Measurements from ENCODE around the gene LRRC56. TPM values are rescaled to one million over a fixed set of nuclear protein-coding genes. Genes with fewer than 3 reads are reported as not detected.

The LRRC56 gene
- total and polyA plus RNA-seq, 2 of the 13 experiments (the other 11 are each of a cell fraction or from before 2014, with no cell fraction given): 0.11 to 0.29 TPM

GRCh38 chr11:520428-521176 lies 16.7 kb upstream of the LRRC56 start (continued):
- TF ChIP-seq, protein P1, sequence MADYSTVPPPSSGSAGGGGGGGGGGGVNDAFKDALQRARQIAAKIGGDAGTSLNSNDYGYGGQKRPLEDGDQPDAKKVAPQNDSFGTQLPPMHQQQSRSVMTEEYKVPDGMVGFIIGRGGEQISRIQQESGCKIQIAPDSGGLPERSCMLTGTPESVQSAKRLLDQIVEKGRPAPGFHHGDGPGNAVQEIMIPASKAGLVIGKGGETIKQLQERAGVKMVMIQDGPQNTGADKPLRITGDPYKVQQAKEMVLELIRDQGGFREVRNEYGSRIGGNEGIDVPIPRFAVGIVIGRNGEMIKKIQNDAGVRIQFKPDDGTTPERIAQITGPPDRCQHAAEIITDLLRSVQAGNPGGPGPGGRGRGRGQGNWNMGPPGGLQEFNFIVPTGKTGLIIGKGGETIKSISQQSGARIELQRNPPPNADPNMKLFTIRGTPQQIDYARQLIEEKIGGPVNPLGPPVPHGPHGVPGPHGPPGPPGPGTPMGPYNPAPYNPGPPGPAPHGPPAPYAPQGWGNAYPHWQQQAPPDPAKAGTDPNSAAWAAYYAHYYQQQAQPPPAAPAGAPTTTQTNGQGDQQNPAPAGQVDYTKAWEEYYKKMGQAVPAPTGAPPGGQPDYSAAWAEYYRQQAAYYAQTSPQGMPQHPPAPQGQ (CRISPR knock-in tag; IDR thresholded peaks at IDR 0.05; ENCODE audit: borderline replicate concordance): no peak
- TF ChIP-seq ZZZ3 (CRISPR knock-in tag; IDR thresholded peaks at IDR 0.05; ENCODE audit: borderline replicate concordance) (no peak), EEA1 (CRISPR knock-in tag; IDR thresholded peaks at IDR 0.05; ENCODE audit: borderline replicate concordance) (no peak; the same call in 1 of the 2 replicates), ZFP37 (CRISPR knock-in tag; IDR thresholded peaks at IDR 0.05; ENCODE audit: borderline replicate concordance) (no peak), PLSCR1 (CRISPR knock-in tag; IDR thresholded peaks at IDR 0.05; ENCODE audit: borderline replicate concordance) (no peak), HMG20B (CRISPR knock-in tag; conservative IDR thresholded peaks at IDR 0.05) (0 out of 2 replicates have a peak, but pooled peaks have one; percentile 40), CCAR2 (optimal IDR thresholded peaks at IDR 0.05; ENCODE audit: low read depth, low read length) (no peak), RXRA (CRISPR knock-in tag; IDR thresholded peaks at IDR 0.05) (no peak), NCOA1 (CRISPR knock-in tag; IDR thresholded peaks at IDR 0.05) (no peak), MTF2 (CRISPR knock-in tag; IDR thresholded peaks at IDR 0.05; ENCODE audit: borderline replicate concordance) (no peak), WIZ (CRISPR knock-in tag; IDR thresholded peaks at IDR 0.05) (no peak), ATAD3A (CRISPR knock-in tag; IDR thresholded peaks at IDR 0.05) (no peak), ZSCAN20 (CRISPR knock-in tag; IDR thresholded peaks at IDR 0.05; ENCODE audit: borderline replicate concordance) (no peak), DR1 (CRISPR knock-in tag; IDR thresholded peaks at IDR 0.05) (0 out of 2 replicates have a peak, but pooled peaks have one; percentile 20), REL (CRISPR knock-in tag; conservative IDR thresholded peaks at IDR 0.05) (no peak), KLF12 (CRISPR knock-in tag; IDR thresholded peaks at IDR 0.05; ENCODE audit: borderline replicate concordance) (peak; percentile 82; the same call in 1 of the 2 replicates), SRF (IDR thresholded peaks at IDR 0.05; ENCODE audit: low read depth, low read length) (no peak)
- TF ChIP-seq, protein P2, sequence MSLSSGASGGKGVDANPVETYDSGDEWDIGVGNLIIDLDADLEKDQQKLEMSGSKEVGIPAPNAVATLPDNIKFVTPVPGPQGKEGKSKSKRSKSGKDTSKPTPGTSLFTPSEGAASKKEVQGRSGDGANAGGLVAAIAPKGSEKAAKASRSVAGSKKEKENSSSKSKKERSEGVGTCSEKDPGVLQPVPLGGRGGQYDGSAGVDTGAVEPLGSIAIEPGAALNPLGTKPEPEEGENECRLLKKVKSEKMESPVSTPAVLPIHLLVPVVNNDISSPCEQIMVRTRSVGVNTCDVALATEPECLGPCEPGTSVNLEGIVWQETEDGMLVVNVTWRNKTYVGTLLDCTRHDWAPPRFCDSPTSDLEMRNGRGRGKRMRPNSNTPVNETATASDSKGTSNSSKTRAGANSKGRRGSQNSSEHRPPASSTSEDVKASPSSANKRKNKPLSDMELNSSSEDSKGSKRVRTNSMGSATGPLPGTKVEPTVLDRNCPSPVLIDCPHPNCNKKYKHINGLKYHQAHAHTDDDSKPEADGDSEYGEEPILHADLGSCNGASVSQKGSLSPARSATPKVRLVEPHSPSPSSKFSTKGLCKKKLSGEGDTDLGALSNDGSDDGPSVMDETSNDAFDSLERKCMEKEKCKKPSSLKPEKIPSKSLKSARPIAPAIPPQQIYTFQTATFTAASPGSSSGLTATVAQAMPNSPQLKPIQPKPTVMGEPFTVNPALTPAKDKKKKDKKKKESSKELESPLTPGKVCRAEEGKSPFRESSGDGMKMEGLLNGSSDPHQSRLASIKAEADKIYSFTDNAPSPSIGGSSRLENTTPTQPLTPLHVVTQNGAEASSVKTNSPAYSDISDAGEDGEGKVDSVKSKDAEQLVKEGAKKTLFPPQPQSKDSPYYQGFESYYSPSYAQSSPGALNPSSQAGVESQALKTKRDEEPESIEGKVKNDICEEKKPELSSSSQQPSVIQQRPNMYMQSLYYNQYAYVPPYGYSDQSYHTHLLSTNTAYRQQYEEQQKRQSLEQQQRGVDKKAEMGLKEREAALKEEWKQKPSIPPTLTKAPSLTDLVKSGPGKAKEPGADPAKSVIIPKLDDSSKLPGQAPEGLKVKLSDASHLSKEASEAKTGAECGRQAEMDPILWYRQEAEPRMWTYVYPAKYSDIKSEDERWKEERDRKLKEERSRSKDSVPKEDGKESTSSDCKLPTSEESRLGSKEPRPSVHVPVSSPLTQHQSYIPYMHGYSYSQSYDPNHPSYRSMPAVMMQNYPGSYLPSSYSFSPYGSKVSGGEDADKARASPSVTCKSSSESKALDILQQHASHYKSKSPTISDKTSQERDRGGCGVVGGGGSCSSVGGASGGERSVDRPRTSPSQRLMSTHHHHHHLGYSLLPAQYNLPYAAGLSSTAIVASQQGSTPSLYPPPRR (CRISPR knock-in tag; IDR thresholded peaks at IDR 0.05; ENCODE audit: borderline replicate concordance): no peak
- TF ChIP-seq, protein P3, sequence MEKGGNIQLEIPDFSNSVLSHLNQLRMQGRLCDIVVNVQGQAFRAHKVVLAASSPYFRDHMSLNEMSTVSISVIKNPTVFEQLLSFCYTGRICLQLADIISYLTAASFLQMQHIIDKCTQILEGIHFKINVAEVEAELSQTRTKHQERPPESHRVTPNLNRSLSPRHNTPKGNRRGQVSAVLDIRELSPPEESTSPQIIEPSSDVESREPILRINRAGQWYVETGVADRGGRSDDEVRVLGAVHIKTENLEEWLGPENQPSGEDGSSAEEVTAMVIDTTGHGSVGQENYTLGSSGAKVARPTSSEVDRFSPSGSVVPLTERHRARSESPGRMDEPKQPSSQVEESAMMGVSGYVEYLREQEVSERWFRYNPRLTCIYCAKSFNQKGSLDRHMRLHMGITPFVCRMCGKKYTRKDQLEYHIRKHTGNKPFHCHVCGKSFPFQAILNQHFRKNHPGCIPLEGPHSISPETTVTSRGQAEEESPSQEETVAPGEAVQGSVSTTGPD (CRISPR knock-in tag; IDR thresholded peaks at IDR 0.05): no peak
- TF ChIP-seq, protein P4, sequence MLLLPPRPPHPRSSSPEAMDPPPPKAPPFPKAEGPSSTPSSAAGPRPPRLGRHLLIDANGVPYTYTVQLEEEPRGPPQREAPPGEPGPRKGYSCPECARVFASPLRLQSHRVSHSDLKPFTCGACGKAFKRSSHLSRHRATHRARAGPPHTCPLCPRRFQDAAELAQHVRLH (CRISPR knock-in tag; IDR thresholded peaks at IDR 0.05; ENCODE audit: borderline replicate concordance, low read depth): no peak
